K562 (cell line): ENCODE measurements around the gene PCDHGC4. TPM values are rescaled to one million over a fixed set of nuclear protein-coding genes. Genes with fewer than 3 reads are reported as not detected.

Source experiments
- CHD2 ChIP-seq: IDR thresholded peaks from 2 replicates; pipeline ENCODE4 v1.6.1; 2011; ENCODE audit warnings: low read depth, low read length
- IFI16 ChIP-seq: fragments of 250-450 bp; sonication (Bioruptor Pico); IDR thresholded peaks from 2 replicates; pipeline ENCODE4 v2.1.2; 2022; ENCODE audit warnings: mild to moderate bottlenecking, inconsistent platforms
- MXI1 ChIP-seq: IDR thresholded peaks from 2 replicates; pipeline ENCODE4 v1.6.1; 2011; ENCODE audit warnings: low read depth, mild to moderate bottlenecking, improper control_type of control experiment, low read length
- RAD21 ChIP-seq, 2 experiments: fragments of 250-450 bp in 1 of 2; fragments of 450-650 bp in 1 of 2; sonication (Bioruptor Pico) in 1 of 2; formaldehyde crosslinking in 1 of 2; IDR thresholded peaks in 1 of 2; conservative IDR thresholded peaks in 1 of 2; 2 replicates each; pipeline versions ENCODE4 v1.4.0 to v1.8.0; 2020 to 2022; ENCODE audit warnings: mild to moderate bottlenecking in 2 of 2, moderate library complexity in 1 of 2
- RHOXF2B ChIP-seq: fragments of 250-450 bp; sonication (Bioruptor Pico); conservative IDR thresholded peaks from 2 replicates; pipeline ENCODE4 v1.5.1; 2021
- SAFB2 ChIP-seq: fragments of 200-400 bp; formaldehyde crosslinking; IDR thresholded peaks from 2 replicates; pipeline ENCODE4 v1.6.1; 2018; ENCODE audit warnings: borderline replicate concordance, low read length, low read depth, moderate library complexity; ENCODE audit not compliant: severe bottlenecking
- SMARCE1 ChIP-seq: fragments of 450-650 bp; IDR thresholded peaks from 2 replicates; pipeline ENCODE4 v1.7.1; 2016; ENCODE audit warnings: mild to moderate bottlenecking
- SREBF1 ChIP-seq: fragments of 150-350 bp; IDR thresholded peaks from 2 replicates; pipeline ENCODE4 v1.6.1; 2014; ENCODE audit warnings: antibody characterized with exemption, low read depth, low read length, borderline replicate concordance
- XRCC4 ChIP-seq: IDR thresholded peaks from one replicate; pipeline ENCODE4 v1.6.1; 2011; ENCODE audit not compliant: insufficient read depth, insufficient read length; ENCODE audit errors: extremely low read depth
- ZNF133 ChIP-seq: fragments of 250-450 bp; sonication (Bioruptor Pico); IDR thresholded peaks from 2 replicates; pipeline ENCODE4 v1.4.0; 2020; ENCODE audit warnings: mild to moderate bottlenecking
- ZNF668 ChIP-seq: fragments of 250-450 bp; sonication (Bioruptor Pico); IDR thresholded peaks from 2 replicates; pipeline ENCODE4 v1.8.0; 2022; ENCODE audit warnings: mild to moderate bottlenecking, inconsistent platforms
- ZNF699 ChIP-seq: fragments of 250-450 bp; sonication (Bioruptor Pico); IDR thresholded peaks from 2 replicates; pipeline ENCODE4 v1.8.0; 2021; ENCODE audit warnings: mild to moderate bottlenecking, moderate library complexity; ENCODE audit not compliant: insufficient replicate concordance
- polyA plus RNA-seq, 8 experiments: library from polyadenylated mRNA; depleted of rRNA in 4 of 8; stranded (reverse) in 5 of 8; unstranded in 3 of 8; fragments of >200 nt; fragmentation: Nextera tagmentation in 2 of 8; fragmentation: Illumina TruSeq in 1 of 8; extraction: Ambion mirVana in 2 of 8; extraction: Trizol in 1 of 8; gene quantifications; 2 replicates each; pipeline versions ENCODE4 v1.2.1 to v1.2.3, GENCODE V29; 2011 to 2014; ENCODE audit warnings: inconsistent platforms in 1 of 8, missing spikeins in 1 of 8
- total RNA-seq, 7 experiments: library from RNA; depleted of rRNA in 6 of 7; stranded (reverse); fragments of >200 nt in 6 of 7; fragmentation: Illumina TruSeq in 2 of 7; extraction: Trizol in 2 of 7; gene quantifications; 2 replicates each; pipeline versions ENCODE4 v1.2.1 to v1.2.3, GENCODE V29; 2011 to 2021; ENCODE audit warnings: low replicate concordance in 1 of 7
- TF ChIP-seq, protein P1 (sequence below): sonication (generic); formaldehyde crosslinking; IDR thresholded peaks from 2 replicates; pipeline ENCODE4 v1.8.1; 2023; ENCODE audit warnings: mild to moderate bottlenecking, missing genetic modification reagents
- TF ChIP-seq, protein P2 (sequence below): fragments of 450-650 bp; IDR thresholded peaks from 2 replicates; pipeline ENCODE4 v1.6.1; 2014; ENCODE audit warnings: low read depth, mild to moderate bottlenecking, moderate library complexity, borderline replicate concordance
- TF ChIP-seq, protein P3 (sequence below): fragments of 150-350 bp; conservative IDR thresholded peaks from 2 replicates; pipeline ENCODE4 v1.6.1; 2014; ENCODE audit warnings: low read length
- TF ChIP-seq, protein P4 (sequence below), 2 experiments: IDR thresholded peaks in 1 of 2; conservative IDR thresholded peaks in 1 of 2; 2 replicates each; pipeline ENCODE4 v1.6.1; 2016; ENCODE audit warnings: low read depth in 2 of 2, mild to moderate bottlenecking in 1 of 2, missing compliant biosample characterization in 1 of 2, missing genetic modification characterization in 1 of 2, moderate library complexity in 1 of 2
- TF ChIP-seq, protein P5 (sequence below), 3 experiments: IDR thresholded peaks in 2 of 3; conservative IDR thresholded peaks in 1 of 3; 2 replicates each; pipeline ENCODE4 v1.5.1; 2011 to 2012; ENCODE audit warnings: low read length in 3 of 3, mild to moderate bottlenecking in 3 of 3, control low read depth in 2 of 3, improper control_type of control experiment in 1 of 3, inconsistent platforms in 1 of 3, low read depth in 1 of 3, mixed read lengths in 1 of 3, moderate library complexity in 1 of 3; ENCODE audit not compliant: insufficient read depth in 2 of 3

The PCDHGC4 gene
- total and polyA plus RNA-seq, 9 of the 15 experiments (the other 6 are each of a cell fraction or from before 2014, with no cell fraction given), result 0.05 TPM; not detected in 8

DNA sequence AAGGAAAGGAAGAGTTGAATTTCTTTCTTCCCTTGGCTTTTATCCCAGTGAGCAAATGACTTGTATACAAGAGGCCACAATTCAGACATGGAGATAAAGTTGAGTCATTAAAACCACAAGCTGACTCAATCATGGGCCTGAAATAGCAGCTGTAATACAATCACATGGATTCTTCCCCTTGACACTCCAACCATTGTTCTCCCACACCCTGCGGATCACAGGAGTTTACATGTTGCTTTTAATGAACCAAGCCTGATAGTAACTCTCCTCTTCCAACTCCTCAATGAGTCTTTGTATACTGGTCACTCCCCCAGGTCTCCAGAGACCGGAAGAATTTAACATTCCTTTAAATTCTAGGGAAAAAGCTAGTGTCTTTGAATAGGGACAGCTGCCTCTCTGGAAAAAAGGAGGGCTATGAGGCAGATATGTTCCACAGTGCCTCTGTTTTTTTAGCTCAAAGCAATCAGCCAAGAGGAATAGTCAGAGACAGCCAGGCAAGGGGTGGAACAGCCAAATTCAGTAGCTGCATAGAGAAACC is 36.5 kb downstream of the PCDHGC4 start (continued):
- TF ChIP-seq, protein P1, sequence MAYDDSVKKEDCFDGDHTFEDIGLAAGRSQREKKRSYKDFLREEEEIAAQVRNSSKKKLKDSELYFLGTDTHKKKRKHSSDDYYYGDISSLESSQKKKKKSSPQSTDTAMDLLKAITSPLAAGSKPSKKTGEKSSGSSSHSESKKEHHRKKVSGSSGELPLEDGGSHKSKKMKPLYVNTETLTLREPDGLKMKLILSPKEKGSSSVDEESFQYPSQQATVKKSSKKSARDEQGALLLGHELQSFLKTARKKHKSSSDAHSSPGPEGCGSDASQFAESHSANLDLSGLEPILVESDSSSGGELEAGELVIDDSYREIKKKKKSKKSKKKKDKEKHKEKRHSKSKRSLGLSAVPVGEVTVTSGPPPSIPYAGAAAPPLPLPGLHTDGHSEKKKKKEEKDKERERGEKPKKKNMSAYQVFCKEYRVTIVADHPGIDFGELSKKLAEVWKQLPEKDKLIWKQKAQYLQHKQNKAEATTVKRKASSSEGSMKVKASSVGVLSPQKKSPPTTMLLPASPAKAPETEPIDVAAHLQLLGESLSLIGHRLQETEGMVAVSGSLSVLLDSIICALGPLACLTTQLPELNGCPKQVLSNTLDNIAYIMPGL (CRISPR knock-in tag), result no peak
- TF ChIP-seq ZNF699 (CRISPR knock-in tag) (no peak), CHD2 (no peak), IFI16 (CRISPR knock-in tag) (no peak), ZNF668 (CRISPR knock-in tag) (no peak), XRCC4 (no peak), MXI1 (no peak), SMARCE1 (peak; percentile 85), SREBF1 (no peak), RHOXF2B (CRISPR knock-in tag) (no peak), SAFB2 (no peak), RAD21 (CRISPR knock-in tag; conservative IDR thresholded peaks at IDR 0.05 in 1 of 2, IDR thresholded peaks at IDR 0.05 in 1 of 2) (no peak), ZNF133 (CRISPR knock-in tag) (no peak)
- TF ChIP-seq, protein P2, sequence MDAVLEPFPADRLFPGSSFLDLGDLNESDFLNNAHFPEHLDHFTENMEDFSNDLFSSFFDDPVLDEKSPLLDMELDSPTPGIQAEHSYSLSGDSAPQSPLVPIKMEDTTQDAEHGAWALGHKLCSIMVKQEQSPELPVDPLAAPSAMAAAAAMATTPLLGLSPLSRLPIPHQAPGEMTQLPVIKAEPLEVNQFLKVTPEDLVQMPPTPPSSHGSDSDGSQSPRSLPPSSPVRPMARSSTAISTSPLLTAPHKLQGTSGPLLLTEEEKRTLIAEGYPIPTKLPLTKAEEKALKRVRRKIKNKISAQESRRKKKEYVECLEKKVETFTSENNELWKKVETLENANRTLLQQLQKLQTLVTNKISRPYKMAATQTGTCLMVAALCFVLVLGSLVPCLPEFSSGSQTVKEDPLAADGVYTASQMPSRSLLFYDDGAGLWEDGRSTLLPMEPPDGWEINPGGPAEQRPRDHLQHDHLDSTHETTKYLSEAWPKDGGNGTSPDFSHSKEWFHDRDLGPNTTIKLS, result no peak
- TF ChIP-seq, protein P3, sequence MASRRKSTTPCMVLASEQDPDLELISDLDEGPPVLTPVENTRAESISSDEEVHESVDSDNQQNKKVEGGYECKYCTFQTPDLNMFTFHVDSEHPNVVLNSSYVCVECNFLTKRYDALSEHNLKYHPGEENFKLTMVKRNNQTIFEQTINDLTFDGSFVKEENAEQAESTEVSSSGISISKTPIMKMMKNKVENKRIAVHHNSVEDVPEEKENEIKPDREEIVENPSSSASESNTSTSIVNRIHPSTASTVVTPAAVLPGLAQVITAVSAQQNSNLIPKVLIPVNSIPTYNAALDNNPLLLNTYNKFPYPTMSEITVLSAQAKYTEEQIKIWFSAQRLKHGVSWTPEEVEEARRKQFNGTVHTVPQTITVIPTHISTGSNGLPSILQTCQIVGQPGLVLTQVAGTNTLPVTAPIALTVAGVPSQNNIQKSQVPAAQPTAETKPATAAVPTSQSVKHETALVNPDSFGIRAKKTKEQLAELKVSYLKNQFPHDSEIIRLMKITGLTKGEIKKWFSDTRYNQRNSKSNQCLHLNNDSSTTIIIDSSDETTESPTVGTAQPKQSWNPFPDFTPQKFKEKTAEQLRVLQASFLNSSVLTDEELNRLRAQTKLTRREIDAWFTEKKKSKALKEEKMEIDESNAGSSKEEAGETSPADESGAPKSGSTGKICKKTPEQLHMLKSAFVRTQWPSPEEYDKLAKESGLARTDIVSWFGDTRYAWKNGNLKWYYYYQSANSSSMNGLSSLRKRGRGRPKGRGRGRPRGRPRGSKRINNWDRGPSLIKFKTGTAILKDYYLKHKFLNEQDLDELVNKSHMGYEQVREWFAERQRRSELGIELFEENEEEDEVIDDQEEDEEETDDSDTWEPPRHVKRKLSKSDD, result no peak
- TF ChIP-seq, protein P4, sequence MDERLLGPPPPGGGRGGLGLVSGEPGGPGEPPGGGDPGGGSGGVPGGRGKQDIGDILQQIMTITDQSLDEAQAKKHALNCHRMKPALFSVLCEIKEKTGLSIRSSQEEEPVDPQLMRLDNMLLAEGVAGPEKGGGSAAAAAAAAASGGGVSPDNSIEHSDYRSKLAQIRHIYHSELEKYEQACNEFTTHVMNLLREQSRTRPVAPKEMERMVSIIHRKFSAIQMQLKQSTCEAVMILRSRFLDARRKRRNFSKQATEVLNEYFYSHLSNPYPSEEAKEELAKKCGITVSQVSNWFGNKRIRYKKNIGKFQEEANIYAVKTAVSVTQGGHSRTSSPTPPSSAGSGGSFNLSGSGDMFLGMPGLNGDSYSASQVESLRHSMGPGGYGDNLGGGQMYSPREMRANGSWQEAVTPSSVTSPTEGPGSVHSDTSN (CRISPR knock-in tag; IDR thresholded peaks at IDR 0.05; ENCODE audit: low read depth), result no peak
- TF ChIP-seq, protein P4 (tag; conservative IDR thresholded peaks at IDR 0.05; ENCODE audit: low read depth), result no peak
- TF ChIP-seq, protein P5, sequence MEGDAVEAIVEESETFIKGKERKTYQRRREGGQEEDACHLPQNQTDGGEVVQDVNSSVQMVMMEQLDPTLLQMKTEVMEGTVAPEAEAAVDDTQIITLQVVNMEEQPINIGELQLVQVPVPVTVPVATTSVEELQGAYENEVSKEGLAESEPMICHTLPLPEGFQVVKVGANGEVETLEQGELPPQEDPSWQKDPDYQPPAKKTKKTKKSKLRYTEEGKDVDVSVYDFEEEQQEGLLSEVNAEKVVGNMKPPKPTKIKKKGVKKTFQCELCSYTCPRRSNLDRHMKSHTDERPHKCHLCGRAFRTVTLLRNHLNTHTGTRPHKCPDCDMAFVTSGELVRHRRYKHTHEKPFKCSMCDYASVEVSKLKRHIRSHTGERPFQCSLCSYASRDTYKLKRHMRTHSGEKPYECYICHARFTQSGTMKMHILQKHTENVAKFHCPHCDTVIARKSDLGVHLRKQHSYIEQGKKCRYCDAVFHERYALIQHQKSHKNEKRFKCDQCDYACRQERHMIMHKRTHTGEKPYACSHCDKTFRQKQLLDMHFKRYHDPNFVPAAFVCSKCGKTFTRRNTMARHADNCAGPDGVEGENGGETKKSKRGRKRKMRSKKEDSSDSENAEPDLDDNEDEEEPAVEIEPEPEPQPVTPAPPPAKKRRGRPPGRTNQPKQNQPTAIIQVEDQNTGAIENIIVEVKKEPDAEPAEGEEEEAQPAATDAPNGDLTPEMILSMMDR (IDR thresholded peaks at IDR 0.05 in 2 of 3, conservative IDR thresholded peaks at IDR 0.05 in 1 of 3; ENCODE audit: insufficient read depth in 2 of 3, low read depth in 1 of 3, low read length in 3 of 3), result no peak
